WERI-Rb-1 (cell line): ENCODE data around the gene SORCS2.

Experiments
- DNase-seq: peaks from one replicate; pipeline ENCODE4 v3.0.0-alpha.2; 2020
- H3K27ac ChIP-seq: fragments of 250-450 bp; sonication (Bioruptor Pico); 2 replicates; pipeline ENCODE4 v1.5.1; 2020; ENCODE audit warnings: mild to moderate bottlenecking, moderate library complexity
- H3K27me3 ChIP-seq: fragments of 250-450 bp; sonication (Bioruptor Pico); 2 replicates; pipeline ENCODE4 v1.5.1; 2021; ENCODE audit warnings: mild to moderate bottlenecking, low read depth, moderate library complexity; ENCODE audit not compliant: insufficient read depth, severe bottlenecking
- H3K36me3 ChIP-seq: fragments of 250-450 bp; sonication (Bioruptor Pico); 2 replicates; pipeline ENCODE4 v1.5.1; 2020; ENCODE audit warnings: mild to moderate bottlenecking, moderate library complexity
- H3K4me3 ChIP-seq: 2 replicates; pipeline ENCODE4 v1.5.1; 2011; ENCODE audit warnings: low read depth, mild to moderate bottlenecking, control low read depth, low read length
- H3K9me3 ChIP-seq: fragments of 250-450 bp; sonication (Bioruptor Pico); 2 replicates; pipeline ENCODE4 v1.5.1; 2021; ENCODE audit warnings: mild to moderate bottlenecking, moderate library complexity; ENCODE audit not compliant: severe bottlenecking
- CTCF ChIP-seq: IDR thresholded peaks from 2 replicates; pipeline ENCODE4 v1.5.1; 2011; ENCODE audit warnings: low read depth, mild to moderate bottlenecking, control low read depth, inconsistent platforms, low read length

The SORCS2 gene

GRCh38 chr4:7771541-7772507, 579.5 kb downstream of the SORCS2 start:
- H3K4me3 ChIP-seq = no peak overlapping the region
- peaks cover 44% of the 10 kb centered on the region for H3K36me3 ChIP-seq
- H3K27me3 ChIP-seq = no peaks in the 10 kb centered on the region
- no peaks in the 10 kb centered on the region for H3K9me3 ChIP-seq
- TF ChIP-seq CTCF = no peak
- no peak overlapping the region for H3K27ac ChIP-seq
- DNase-seq = no peak

- Histone ChIP-seq H3K36me3 (peaks cover 51% of the 10 kb centered on the region), H3K9me3 (no peaks in the 10 kb centered on the region), H3K27me3 (no peaks in the 10 kb centered on the region), H3K27ac (no peak overlapping the region), H3K4me3 (no peak overlapping the region)
- TF ChIP-seq CTCF = no peak
- no peak for DNase-seq
Observed at GRCh38 chr4:7772711-7773385, 580.5 kb downstream of the SORCS2 start.

GRCh38 chr4:7773401-7774180, 581.3 kb downstream of the SORCS2 start:
- no peak for TF ChIP-seq CTCF
- Histone ChIP-seq H3K4me3 (no peak overlapping the region), H3K36me3 (peaks cover 56% of the 10 kb centered on the region), H3K9me3 (no peaks in the 10 kb centered on the region), H3K27me3 (no peaks in the 10 kb centered on the region), H3K27ac (no peak overlapping the region)
- DNase-seq = no peak

GRCh38 chr4:7774301-7775294, 582.3 kb downstream of the SORCS2 start:
- no peak overlapping the region for H3K4me3 ChIP-seq
- peaks cover 56% of the 10 kb centered on the region for H3K36me3 ChIP-seq
- no peaks in the 10 kb centered on the region for H3K9me3 ChIP-seq
- no peak for TF ChIP-seq CTCF
- no peaks in the 10 kb centered on the region for H3K27me3 ChIP-seq
- no peak for DNase-seq
- H3K27ac ChIP-seq = no peak overlapping the region

GRCh38 chr4:7775396-7775795, 583.1 kb downstream of the SORCS2 start:
- DNase-seq = no peak
- Histone ChIP-seq H3K27me3 (no peaks in the 10 kb centered on the region), H3K36me3 (peaks cover 61% of the 10 kb centered on the region)

More at GRCh38 chr4:7775396-7775795, 583.1 kb downstream of the SORCS2 start:
- no peak for TF ChIP-seq CTCF
- H3K9me3 ChIP-seq = no peaks in the 10 kb centered on the region
- no peak overlapping the region for H3K27ac ChIP-seq
- H3K4me3 ChIP-seq = no peak overlapping the region
